Fibroblast of villous mesenchyme (primary cell): ENCODE measurements around the gene SCGB3A2. TPM values are rescaled to one million over a fixed set of nuclear protein-coding genes. Genes with fewer than 3 reads are reported as not detected.

Experiments
- DNase-seq: peaks from one replicate; pipeline ENCODE4 v3.0.0-alpha.2; 2010; ENCODE audit warnings: low read depth
- H3K4me3 ChIP-seq: 2 replicates; pipeline ENCODE4 v1.5.1; 2011; ENCODE audit warnings: low read depth, mild to moderate bottlenecking, low read length
- total RNA-seq: library from RNA; depleted of rRNA; stranded (reverse); fragments of >200 nt; gene quantifications from 2 replicates; pipeline ENCODE4 v1.2.3, GENCODE V29; 2012
- TF ChIP-seq, protein P1 (sequence below): IDR thresholded peaks from 2 replicates; pipeline ENCODE4 v1.5.1; 2012; ENCODE audit warnings: low read depth, mild to moderate bottlenecking, low read length; ENCODE audit not compliant: insufficient read depth

The SCGB3A2 gene
- total RNA-seq, 1 donor, result not detected

GRCh38 chr5:147887026-147887627 is 8.6 kb downstream of the SCGB3A2 start:
- TF ChIP-seq, protein P1, sequence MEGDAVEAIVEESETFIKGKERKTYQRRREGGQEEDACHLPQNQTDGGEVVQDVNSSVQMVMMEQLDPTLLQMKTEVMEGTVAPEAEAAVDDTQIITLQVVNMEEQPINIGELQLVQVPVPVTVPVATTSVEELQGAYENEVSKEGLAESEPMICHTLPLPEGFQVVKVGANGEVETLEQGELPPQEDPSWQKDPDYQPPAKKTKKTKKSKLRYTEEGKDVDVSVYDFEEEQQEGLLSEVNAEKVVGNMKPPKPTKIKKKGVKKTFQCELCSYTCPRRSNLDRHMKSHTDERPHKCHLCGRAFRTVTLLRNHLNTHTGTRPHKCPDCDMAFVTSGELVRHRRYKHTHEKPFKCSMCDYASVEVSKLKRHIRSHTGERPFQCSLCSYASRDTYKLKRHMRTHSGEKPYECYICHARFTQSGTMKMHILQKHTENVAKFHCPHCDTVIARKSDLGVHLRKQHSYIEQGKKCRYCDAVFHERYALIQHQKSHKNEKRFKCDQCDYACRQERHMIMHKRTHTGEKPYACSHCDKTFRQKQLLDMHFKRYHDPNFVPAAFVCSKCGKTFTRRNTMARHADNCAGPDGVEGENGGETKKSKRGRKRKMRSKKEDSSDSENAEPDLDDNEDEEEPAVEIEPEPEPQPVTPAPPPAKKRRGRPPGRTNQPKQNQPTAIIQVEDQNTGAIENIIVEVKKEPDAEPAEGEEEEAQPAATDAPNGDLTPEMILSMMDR, result peak; percentile 59
- peak; percentile 46 for DNase-seq

GRCh38 chr5:147887930-147888329 is 9.4 kb downstream of the SCGB3A2 start:
- TF ChIP-seq, protein P1, result no peak
- H3K4me3 ChIP-seq, result no peak overlapping the region
- no peak for DNase-seq

More at GRCh38 chr5:147887026-147887627, 8.6 kb downstream of the SCGB3A2 start:
- H3K4me3 ChIP-seq, result no peak overlapping the region

GRCh38 chr5:147892696-147893296 is 14.3 kb downstream of the SCGB3A2 start:
- TF ChIP-seq, protein P1, result no peak
- peak; percentile 4 for DNase-seq
- H3K4me3 ChIP-seq, result no peak overlapping the region

DNA sequence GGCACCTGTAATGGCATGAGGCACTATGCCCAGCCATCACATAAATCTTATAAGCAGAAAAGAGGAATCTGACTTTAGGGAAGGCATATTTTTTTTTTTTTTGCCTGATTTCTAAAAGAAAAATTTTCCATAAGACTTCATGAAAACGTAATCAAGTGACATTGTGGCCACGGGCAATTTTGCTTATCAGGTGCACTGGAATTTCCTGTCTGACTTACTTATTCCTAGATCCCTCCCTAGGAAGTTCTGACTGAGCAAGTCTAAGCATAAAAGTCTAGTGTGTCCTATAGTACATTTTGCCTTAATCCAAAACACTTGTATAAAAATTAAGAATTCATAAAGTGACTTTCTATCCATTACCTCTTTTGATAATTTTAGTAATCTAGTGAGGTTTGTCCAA is 15.3 kb downstream of the SCGB3A2 start:
- TF ChIP-seq, protein P1, result no peak
- H3K4me3 ChIP-seq, result no peak overlapping the region
- no peak for DNase-seq

GRCh38 chr5:147895864-147896263 is 17.4 kb downstream of the SCGB3A2 start:
- H3K4me3 ChIP-seq, result no peak overlapping the region
- TF ChIP-seq, protein P1, result no peak
- DNase-seq, result no peak

DNA sequence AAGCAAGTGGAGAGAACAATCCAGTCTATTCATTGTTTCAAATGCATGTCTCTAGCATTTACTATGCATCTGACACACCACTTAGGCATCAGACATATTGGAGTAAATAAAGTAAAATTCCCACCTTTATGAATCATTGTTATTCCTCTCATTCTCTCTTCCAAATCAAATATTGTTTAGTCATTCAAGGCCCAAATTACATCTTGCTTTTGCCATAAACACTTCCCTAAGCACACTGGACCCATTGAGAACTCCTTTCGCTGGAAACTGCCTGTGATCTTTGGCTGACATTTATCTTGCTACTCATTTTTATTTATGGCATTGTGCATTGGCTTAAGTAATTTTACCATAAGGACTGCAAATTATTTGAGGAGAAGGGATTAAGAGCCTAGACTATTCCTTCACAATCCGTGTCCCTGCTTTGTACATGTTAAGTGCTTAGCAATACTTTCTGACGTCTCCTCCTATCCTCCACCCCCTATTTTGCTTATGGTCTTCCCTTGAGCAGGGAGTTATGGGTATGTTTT is 20.4 kb downstream of the SCGB3A2 start:
- DNase-seq, result no peak
- TF ChIP-seq, protein P1, result no peak
- H3K4me3 ChIP-seq, result no peak overlapping the region
